ENCODE results near the gene SUSD6.

The SUSD6 gene

GRCh38 chr14:69652942-69653684 lies 41.7 kb downstream of the SUSD6 start:
- DNase-seq: no peak

GRCh38 chr14:69654116-69654515 lies 42.7 kb downstream of the SUSD6 start:
- no peak for DNase-seq

- DNase-seq: no peak
Measured at GRCh38 chr14:69657950-69658355, 46.6 kb downstream of the SUSD6 start.

- DNase-seq: no peak
Measured at GRCh38 chr14:69658664-69659261, 47.4 kb downstream of the SUSD6 start.

- no peak for DNase-seq
Measured at GRCh38 chr14:69660344-69661193, 49.2 kb downstream of the SUSD6 start.

GRCh38 chr14:69661194-69661537 lies 49.8 kb downstream of the SUSD6 start:
- DNase-seq: no peak

- DNase-seq: no peak
Measured at GRCh38 chr14:69662636-69663299, 51.4 kb downstream of the SUSD6 start.

- no peak for DNase-seq
Measured at GRCh38 chr14:69663300-69663643, 51.9 kb downstream of the SUSD6 start.

GRCh38 chr14:69664265-69664664 lies 52.9 kb downstream of the SUSD6 start:
- no peak for DNase-seq

GRCh38 chr14:69664865-69665526 lies 53.6 kb downstream of the SUSD6 start:
- DNase-seq: no peak

- no peak for DNase-seq
Measured at GRCh38 chr14:69665631-69666030, 54.2 kb downstream of the SUSD6 start.

- no peak for DNase-seq
Measured at GRCh38 chr14:69666112-69666511, 54.7 kb downstream of the SUSD6 start.

- DNase-seq: no peak
Measured at GRCh38 chr14:69666690-69667211, 55.4 kb downstream of the SUSD6 start.

- DNase-seq: no peak
Measured at GRCh38 chr14:69667938-69668335, 56.5 kb downstream of the SUSD6 start.

GRCh38 chr14:69669375-69669774 lies 58.0 kb downstream of the SUSD6 start:
- no peak for DNase-seq

GRCh38 chr14:69670093-69670492 lies 58.7 kb downstream of the SUSD6 start:
- no peak for DNase-seq

GRCh38 chr14:69671365-69672030 lies 60.1 kb downstream of the SUSD6 start:
- DNase-seq: no peak

GRCh38 chr14:69672356-69672755 lies 61.0 kb downstream of the SUSD6 start:
- DNase-seq: no peak

GRCh38 chr14:69673104-69673503 lies 61.7 kb downstream of the SUSD6 start:
- DNase-seq: no peak

- DNase-seq: no peak
Measured at GRCh38 chr14:69673578-69674305, 62.3 kb downstream of the SUSD6 start.

- DNase-seq: no peak
Measured at GRCh38 chr14:69674546-69675244, 63.3 kb downstream of the SUSD6 start.
